Gastroesophageal sphincter (tissue), 3 donors: ENCODE measurements around the gene KRT38.

ENCODE experiments used
- POLR2A ChIP-seq, 2 donors: fragments of 450-650 bp; IDR thresholded peaks; one replicate each; pipeline ENCODE4 v1.6.1; 2017; ENCODE audit warnings: antibody characterized with exemption in 2 of 2, mild to moderate bottlenecking in 2 of 2, moderate library complexity in 1 of 2
- POLR2AphosphoS5 ChIP-seq: sonication (generic); formaldehyde crosslinking; IDR thresholded peaks from one replicate; pipeline ENCODE4 v1.6.1; 2017; ENCODE audit warnings: antibody characterized with exemption
- TF ChIP-seq, protein P1 (sequence below), 4 experiments: fragments of 200-600 bp in 2 of 4; fragments of 450-650 bp in 2 of 4; sonication (generic) in 1 of 4; IDR thresholded peaks; one replicate each; pipeline ENCODE4 v1.5.1; 2017 to 2019; ENCODE audit warnings: antibody characterized with exemption in 4 of 4, mild to moderate bottlenecking in 2 of 4, moderate library complexity in 2 of 4

GRCh38 chr17:41393294-41393693 is 47.5 kb downstream of the KRT38 start:
- TF ChIP-seq, protein P1, sequence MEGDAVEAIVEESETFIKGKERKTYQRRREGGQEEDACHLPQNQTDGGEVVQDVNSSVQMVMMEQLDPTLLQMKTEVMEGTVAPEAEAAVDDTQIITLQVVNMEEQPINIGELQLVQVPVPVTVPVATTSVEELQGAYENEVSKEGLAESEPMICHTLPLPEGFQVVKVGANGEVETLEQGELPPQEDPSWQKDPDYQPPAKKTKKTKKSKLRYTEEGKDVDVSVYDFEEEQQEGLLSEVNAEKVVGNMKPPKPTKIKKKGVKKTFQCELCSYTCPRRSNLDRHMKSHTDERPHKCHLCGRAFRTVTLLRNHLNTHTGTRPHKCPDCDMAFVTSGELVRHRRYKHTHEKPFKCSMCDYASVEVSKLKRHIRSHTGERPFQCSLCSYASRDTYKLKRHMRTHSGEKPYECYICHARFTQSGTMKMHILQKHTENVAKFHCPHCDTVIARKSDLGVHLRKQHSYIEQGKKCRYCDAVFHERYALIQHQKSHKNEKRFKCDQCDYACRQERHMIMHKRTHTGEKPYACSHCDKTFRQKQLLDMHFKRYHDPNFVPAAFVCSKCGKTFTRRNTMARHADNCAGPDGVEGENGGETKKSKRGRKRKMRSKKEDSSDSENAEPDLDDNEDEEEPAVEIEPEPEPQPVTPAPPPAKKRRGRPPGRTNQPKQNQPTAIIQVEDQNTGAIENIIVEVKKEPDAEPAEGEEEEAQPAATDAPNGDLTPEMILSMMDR (IDR thresholded peaks at IDR 0.05), result no peak
- TF ChIP-seq POLR2A (IDR thresholded peaks at IDR 0.05), result no peak
- TF ChIP-seq POLR2AphosphoS5, result no peak
